GM18519 (cell line): ENCODE data around the gene SHPK.
A peak's percentile ranks its signal among the peaks of the same experiment; 100 is the strongest.

ENCODE experiments used
- ATAC-seq: cut with Tn5 transposase; IDR thresholded peaks from one replicate; pipeline ENCODE4 v1.9.1; 2021; ENCODE audit warnings: mild to moderate bottlenecking, moderate library complexity; ENCODE audit not compliant: unreplicated experiment, low FRiP score

The SHPK gene

DNA sequence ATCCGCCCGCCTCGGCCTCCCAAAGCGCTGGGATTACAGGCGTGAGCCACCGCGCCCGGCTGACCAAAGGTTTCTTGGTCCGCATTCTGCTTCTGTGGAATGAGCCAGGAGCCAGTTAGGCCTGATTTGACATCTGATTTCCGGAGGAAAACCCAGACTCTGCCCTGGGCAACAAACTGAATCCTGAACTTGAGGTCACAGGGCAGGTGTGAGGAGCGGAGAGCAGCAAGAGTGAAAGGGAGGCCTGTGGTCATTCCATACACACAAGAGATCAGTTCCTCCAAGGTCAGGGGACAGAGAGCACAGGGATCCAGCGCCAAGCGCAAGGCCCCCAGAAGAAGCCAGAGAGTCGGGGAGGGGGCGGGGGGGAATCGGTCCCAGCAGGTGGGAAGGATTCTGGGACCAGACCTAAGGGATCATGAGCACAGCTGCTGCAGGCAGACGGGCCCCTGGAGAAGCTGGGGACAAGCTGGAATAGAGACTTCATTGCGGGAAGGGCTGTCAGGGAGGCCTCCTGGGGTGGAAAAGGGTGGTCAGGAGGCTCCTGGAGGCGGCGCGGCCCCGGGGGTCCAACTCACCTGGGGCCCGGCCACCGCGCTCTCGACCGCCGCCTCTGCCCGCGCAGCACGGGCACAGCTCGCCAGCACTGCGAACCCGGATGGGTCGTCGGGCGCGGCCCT, 436 bp downstream of the SHPK start:
- peak; percentile 28 for ATAC-seq

DNA sequence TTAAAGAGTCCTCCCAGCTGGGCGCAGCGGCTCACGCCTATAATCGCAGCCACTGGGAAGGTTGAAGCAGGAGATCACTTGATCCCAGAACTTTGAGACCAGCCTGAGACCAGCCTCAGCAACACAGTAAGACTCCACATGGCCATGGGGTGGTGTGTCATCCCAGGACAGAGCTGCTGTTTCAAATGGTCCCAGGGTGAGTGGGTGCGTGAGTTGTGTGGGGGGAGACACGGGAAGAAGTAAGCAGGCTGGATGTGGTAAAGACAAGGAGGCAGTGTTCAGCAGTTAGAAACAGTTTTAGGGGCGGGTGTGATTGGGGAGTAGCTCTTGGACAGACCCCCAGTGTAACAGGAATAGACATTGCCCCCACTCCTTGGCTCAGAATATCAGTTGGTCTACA, 3.8 kb downstream of the SHPK start:
- ATAC-seq, result no peak

DNA sequence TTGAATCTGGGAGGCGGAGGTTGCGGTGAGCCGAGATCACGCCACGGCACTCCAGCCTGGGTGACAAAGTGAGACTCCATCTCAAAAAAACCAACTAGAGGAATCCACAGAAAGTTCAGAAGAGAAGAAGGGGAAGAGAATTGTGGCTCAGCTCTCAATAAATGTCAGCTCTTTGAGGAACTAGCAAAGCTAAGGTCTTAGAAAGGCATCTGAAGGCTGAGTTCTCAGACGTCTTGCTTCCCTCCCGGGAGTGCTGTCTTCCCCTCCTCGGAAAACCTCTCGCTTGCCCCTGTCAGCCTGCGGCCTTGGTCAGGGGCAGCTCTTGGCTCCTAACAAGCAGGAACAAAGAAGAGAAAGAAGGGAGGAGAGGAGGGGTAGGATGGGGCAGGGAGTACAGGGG, 5.3 kb downstream of the SHPK start:
- no peak for ATAC-seq

DNA sequence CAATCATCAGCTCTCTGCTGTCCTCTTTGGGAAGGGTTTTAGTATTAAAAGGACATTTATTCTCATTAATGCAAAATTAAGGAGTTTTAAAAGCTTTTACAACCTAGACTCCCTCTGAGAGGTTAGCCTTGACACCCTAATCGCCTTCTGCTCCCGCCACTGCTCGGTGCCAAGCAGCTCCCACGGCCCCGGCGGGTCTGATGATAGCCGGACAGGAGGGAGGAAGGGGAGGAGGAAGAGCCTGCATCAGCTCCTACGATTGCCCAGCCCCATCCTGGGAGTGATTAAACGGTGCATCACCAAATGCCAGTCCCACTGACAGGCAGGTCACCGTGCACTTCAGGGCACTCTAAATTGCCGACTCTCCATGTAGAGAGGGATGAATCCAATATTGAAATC, 8.3 kb downstream of the SHPK start:
- ATAC-seq, result no peak

DNA sequence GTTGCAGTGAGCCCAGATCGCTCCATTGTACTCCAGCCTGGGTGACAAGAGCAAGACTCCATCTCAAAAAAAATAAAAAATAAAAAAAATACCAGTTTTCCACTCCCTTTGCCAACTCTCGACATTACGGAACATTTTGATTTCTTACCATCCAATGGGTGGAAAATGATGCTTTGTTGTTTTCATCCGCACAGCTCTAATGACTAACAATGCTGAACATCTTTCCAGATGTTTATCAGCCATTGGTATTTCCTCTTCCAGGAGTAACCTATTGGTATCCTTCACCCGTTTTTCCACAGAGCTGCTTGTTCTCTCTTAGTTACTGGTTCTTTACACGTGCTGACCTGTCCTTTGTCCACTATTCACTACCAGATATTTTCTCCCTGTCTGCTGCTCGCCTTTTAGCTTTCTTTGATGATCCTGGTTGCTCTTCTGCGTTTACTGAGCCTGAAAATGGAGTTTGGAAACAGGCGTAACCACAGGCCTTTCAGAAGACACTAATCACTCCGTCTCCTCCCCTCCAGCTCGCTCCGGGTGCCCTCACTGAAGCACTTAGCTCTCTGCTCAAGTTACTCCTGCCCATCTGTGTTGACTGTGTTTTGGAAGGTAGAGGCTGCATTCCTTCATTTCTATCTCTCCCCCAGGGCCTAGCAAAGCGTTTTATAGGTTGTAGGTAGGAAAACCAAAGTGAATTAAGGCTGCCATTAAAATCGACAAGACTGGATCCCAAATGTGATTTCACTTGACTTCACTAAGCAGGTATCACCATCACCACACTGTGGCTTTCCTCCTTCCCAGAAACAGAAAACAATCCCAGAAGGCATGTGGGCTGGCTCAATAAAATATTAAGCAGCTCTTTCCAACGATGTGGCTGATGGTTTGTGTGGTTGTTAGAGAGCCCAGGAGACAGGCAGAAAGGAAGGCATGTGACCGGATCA, 8.9 kb downstream of the SHPK start:
- ATAC-seq, result no peak

DNA sequence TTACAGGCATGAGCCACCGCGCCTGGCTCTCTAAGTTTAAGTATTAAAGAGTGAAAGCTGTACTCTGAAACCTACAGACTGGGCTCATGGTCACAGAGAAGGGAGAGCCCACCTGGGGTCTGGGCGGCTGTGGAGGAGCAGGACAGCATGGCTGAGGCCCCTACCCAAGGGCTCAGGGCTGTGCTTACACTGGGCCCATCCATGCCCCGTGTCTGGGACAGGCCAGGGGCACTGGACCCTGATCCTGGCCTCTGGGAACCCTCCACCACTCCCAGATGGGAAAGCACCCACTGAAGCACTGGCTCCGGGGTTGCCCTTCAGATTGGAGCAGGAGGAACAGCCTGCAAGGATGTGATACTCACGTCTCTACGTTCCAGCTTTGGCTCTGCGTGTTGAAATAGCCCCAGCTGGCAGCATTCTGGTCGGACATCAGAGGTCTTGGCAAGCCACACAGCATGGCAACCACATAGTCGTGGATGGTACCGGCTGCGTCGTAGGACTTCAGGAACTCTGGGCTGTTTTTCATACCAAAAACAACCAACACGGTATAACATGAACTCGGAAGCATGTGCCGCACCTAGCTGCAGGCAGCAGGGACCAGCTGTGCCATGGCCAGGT, 13.0 kb downstream of the SHPK start:
- no peak for ATAC-seq

DNA sequence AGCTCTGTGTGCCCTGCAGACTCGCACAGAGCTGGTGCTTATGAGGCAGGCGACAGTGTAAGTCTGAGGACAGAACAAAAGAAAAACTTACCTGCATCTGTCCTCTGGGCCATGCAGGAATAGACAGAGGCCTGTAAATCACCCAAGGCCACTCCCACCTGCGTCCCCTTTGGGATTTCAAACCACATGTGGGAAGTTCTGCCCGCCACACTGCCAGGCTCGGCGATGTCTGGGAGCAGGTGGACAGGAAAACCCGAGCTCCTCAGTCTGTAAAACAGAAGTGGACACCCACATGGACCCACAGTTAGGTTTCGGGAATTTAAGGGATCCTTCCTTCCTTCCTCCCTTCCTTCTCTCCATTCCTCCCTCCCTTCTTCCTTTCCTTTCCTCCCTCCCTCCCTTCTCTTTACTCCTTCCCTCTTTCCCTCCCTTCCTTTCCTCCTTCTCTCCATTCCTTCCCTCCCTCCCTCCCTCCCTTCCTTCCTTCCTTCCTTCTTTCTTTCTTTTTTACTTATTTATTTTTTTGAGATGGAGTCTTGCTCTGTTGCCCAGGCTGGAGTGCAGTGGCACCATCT, 14.8 kb downstream of the SHPK start:
- ATAC-seq, result no peak

DNA sequence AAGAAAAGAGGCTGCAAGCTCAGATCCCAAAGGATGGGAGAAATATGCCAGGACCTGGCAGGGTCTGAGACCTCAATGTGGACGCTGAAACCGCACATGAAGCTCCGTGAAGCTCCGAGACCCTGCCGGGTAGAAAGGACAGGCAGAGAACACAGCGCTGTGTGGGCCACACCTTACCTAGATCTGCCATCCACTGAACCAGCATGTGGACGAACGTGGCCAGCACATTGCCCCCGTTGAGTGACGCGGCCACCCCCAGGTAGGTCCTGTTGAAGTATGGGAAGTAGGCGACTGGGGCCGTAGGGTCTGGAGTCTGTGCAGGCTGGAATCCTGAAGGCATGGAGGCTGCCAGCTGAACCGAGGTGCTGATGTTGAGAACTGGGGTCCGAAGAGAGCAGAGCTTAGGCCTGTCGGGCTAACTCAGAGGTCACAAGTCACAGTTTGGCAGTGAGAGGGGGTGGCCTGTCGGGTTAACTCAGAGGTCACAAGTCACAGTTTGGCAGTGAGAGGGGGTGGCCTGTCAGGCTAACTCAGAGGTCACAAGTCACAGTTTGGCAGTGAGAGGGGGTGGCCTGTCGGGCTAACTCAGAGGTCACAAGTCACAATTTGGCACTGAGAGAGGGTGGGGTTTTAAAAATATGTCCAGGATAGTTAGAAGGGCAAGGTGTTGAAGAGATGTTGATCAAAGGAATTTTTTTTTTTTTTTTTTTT, 20.7 kb downstream of the SHPK start:
- ATAC-seq, result no peak

DNA sequence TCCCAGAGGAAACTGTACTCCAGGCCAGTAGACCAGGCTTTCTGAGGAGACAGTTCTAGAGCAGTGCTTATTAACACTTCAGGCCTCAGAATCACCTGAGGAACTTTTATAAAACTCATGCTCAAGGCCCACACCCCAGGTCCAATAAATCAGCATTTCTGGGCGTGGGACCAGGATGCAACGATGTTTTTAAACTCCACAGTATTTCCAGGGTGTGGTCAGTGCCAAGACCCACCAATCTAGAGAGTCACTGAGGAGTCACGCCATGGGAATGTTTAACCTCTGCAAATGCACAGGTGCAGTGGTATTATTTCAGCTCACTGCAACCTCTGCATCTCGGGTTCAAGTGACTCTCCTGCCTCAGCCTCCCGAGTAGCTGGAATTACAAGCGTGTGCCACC, 22.9 kb downstream of the SHPK start:
- no peak for ATAC-seq

DNA sequence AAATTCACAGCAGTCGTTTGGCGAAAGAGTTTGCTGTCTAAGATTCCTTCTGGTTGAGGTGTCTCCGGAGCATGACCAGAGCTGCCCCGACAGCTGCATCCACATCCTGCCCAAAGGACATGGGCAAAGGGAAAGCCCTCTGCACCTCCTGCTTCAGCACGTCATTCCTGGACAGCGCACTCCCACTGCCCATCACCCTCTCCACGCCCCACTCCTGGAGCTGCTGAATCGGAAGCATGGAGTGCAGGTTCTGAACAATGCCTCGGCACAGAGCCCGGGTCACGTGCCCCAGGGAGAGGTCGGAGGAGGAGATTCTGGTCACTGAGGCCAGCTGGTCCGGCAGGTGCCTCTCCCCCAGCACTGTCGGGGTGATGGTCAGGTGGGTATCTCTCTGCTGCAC, 25.5 kb downstream of the SHPK start:
- no peak for ATAC-seq

DNA sequence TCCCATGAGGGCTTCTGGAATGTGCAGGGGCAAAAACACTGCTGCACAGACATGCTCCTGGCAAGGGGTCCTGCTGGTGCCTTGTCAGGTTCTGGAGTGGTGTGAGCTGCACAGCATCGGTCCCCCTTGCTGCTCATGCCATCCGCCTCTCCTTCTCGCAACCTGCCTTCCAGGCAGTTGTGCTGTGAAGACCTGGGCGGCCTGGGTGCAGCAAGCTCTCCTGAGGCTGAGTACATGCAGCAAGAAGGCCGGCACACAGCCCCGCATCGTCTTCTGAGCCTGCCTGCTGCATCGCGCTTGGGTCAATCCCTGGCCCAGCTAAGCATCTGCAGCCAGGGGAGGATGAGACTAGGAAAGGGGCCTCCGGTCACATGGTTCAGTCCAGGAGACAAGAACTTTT, 26.4 kb downstream of the SHPK start:
- no peak for ATAC-seq

DNA sequence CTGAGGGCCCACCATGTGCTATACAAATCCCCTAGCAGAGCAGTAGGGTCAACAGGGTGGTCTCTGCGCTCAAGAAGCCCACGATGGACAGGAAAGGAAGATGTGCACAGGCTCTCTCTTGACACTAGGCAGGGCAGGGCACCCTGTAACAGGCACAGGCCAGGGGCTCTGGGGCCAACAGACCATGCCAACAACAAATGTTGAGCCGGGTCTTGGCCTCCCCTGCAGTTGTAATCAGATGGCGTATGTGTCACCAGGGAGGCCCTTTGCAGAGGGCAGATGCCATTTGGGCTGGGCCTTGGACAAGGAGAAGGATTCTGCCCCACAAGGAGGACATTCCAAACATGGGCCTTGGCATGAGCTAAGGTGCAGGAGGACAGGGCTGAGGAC, 32.2 kb downstream of the SHPK start:
- ATAC-seq, result no peak

DNA sequence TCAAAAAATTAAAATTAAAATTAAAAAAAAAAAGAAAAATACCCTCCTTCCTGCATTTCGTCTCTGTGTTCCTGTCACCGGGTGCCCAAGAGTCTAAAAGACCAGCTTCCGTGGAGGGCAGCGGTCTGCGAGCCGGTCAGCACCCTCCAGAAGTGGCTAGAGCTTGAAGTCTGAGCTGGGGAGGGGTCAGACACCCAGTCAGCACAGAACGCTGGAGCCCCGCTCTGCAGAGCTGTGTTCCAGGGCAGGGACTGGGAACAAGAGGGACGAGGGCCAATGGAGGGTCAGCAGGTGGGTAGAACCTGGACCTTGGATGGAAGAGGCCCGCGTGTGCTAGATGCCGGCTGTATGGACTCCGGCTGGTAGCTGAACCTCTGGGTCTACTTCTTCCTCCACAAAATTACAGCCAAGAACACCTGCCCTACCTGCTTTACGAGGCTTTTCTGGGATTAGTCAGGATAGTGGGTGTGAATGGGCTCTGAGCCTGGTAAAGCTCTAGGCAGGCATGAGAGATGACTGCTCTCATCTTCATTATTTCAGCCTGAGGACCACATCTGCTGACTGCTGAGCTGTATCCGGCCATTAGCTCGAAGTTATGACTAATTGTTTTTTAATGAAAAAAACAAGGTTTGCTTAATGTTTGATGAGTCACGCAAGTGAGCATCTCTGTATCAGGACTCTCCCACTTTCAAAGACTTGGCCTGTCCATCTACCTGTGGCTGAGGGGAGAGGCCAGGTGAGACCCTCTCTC, 32.8 kb downstream of the SHPK start:
- ATAC-seq, result no peak

DNA sequence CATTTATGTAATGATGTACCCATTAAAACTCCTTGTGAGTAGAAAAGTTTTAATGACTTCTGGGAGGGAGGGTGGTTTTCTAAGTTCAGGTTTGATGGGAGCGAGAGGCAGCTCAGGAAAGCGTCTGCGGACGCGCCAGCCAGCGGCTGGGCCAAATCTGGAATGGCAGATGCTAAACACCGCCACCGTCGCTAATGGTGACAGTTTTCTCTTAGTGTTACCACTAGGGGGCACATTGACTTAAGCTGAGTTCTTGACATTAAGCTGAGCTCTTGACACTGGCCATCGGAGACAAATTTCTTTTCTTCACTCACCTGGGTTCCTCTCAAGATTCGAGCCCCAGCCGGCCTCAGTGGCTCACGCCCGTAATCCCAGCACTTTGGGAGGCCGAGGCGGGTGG, 33.6 kb downstream of the SHPK start:
- ATAC-seq, result no peak

DNA sequence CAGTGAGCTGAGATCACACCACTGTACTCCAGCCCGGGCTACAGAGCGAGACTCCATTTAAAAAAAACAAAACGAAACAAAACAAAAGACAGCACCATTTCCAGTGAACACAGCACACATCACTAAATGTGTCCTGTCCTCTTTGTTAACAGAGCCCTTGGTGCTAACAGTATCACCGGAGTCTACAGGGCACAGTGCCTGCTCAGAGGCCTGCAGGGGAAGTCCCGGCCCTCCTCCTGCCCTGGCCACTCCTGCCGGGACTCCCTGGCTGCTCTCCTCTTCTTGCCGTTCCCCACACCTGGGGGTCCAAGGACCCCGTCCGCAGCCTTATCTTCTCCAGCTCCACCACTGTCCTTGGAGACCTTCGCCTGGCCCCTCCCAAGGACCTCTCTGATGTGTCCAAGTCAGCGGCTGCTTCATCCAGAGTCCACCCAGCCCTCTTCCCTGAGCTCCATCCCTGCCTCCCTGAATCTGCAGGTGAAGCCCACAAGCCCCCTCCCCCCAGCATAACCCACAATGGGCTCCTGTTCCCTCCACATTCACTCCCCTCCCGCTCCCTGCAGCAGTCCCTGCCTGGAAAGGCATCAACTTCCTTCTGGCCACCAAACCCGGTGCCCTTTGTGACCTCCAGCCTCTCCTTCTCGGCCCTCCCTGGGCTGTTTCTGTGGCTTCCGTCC, 35.4 kb downstream of the SHPK start:
- ATAC-seq, result no peak

DNA sequence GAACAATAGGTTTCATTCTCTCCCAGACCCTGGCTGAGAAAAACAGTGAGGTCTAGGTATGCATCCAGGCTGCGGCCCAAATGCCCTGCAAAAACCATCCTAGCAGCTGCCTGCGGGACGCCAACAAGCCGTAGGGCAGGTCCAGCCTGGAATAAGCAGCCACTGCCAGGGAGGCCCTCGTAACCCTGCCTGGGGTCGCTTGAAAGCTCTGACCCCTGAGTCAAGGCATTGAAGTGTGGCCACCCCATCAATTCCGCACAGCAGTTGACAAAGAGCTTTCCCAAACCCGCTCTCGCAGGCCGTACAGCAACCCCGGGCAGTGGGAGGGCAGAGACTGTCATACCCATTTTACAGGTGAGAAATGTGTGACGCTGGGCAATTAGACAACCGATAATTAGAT, 38.0 kb downstream of the SHPK start:
- no peak for ATAC-seq

DNA sequence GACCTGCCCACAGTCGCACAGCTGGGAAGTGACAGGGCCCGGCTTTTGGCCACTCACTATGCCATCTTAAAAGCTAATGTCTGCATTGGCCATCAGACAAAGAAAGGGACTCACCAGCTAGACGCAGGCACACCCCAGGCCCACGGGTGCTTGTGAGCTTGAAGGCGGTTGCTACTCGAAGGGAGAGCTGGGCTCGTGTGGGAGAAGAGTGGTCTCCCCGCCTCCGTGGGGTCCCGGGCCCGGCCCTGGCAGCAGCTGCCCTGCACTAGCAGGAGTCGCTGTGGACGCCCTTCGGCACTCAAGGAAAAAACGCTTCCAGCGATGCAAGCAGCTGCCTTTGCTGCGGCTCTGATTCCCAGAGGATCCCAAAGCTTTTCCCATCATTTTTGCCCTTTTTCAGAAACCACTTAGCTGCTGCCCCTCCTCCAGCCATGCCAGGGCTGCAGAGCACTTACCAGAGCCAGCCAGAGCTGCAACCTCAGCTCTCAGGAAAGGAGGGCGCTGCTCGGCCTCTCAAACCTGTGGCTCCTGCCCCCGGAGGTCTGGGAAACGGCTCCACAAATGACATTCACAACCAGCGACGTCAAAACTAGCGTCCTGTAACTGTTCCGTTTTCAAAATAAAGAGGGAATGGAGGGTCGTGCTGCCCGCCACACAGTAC, 39.1 kb downstream of the SHPK start:
- no peak for ATAC-seq

DNA sequence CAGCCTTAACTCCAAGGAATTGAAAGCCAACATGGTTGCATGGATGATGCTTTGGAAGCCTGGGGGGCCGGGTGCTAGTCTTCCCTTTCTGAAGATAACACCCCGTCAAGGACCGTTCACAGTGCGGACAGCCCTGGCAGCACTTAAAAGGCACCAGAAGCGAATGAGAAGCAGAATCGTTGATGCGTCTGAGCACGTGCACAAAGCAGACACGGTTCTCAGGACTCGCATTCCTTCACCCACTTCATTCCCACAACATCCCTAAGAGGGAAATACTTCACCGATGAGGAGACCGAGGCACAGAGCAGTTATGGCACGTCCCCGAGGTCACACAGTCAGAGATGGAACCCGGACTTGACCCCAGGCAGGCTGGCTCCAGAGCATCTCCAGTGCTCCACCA, 41.1 kb downstream of the SHPK start:
- no peak for ATAC-seq
